Measurements from ENCODE around the gene FOXN3.

FOXN3 gene

DNA sequence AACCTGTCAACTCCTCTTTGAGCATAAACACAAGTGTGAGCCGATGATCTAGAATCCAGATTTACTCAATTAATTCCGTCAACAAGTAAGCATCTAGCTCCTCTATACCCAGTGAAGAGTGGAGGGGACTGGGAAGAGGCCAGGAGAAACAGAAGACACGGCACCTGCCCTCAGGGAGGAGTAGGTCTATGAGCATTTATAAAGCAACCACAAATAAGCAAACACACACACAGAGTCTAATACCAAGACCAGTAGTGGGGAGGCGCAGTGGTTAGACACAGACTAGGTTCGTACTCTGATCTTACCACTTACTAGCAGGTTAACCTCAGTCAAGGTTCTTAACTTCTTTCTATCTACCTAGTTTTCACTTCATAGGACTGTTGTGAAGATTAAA is 5.9 kb upstream of the FOXN3 start:
- no peak overlapping the region for H3K27ac ChIP-seq

DNA sequence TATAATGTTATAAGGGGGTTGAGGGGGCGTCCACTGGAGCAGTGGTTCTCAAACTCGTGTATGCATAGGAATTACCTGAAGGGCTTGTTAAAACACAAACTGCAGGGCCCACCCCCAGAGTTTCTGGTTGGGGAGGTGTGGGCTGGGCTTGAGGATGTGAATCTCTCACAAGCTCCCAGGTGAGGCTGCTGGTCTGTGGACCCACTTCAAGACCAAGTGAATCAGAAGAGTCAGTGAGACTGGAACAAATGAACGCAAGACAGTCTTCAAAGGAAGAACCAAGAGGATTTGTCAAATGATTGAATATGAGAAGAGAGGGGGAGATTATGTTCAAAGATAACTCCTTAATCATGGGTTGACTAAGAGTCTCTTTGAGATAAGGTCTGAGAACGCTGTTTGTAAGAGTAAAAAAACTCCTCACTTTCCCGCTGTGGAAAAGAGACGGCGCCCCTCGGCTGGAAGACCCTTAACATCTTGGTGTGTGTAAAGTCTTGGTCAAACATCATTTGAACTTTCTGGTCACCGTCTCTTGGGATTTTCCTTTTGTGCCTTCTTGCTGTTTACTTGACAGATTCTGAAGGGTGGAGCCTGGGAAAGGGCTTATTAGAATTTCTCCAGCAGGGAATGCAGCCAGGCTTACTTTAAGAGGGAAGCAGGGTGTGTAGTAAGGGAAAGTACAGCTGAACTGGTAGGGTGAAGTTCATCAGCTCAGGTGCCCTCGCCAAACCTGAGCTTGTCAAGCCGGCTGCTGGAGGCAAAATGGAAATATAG is 5.3 kb upstream of the FOXN3 start:
- no peak overlapping the region for H3K27ac ChIP-seq
- TF ChIP-seq, protein P1, sequence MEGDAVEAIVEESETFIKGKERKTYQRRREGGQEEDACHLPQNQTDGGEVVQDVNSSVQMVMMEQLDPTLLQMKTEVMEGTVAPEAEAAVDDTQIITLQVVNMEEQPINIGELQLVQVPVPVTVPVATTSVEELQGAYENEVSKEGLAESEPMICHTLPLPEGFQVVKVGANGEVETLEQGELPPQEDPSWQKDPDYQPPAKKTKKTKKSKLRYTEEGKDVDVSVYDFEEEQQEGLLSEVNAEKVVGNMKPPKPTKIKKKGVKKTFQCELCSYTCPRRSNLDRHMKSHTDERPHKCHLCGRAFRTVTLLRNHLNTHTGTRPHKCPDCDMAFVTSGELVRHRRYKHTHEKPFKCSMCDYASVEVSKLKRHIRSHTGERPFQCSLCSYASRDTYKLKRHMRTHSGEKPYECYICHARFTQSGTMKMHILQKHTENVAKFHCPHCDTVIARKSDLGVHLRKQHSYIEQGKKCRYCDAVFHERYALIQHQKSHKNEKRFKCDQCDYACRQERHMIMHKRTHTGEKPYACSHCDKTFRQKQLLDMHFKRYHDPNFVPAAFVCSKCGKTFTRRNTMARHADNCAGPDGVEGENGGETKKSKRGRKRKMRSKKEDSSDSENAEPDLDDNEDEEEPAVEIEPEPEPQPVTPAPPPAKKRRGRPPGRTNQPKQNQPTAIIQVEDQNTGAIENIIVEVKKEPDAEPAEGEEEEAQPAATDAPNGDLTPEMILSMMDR (IDR thresholded peaks at IDR 0.05) = no peak
- TF ChIP-seq ZFX (IDR thresholded peaks at IDR 0.05; ENCODE audit: borderline replicate concordance) = no peak

More for the DNA sequence above, 5.9 kb upstream of the FOXN3 start:
- TF ChIP-seq, protein P1 (IDR thresholded peaks at IDR 0.05) = no peak
- no peak for TF ChIP-seq ZFX (IDR thresholded peaks at IDR 0.05; ENCODE audit: borderline replicate concordance)

DNA sequence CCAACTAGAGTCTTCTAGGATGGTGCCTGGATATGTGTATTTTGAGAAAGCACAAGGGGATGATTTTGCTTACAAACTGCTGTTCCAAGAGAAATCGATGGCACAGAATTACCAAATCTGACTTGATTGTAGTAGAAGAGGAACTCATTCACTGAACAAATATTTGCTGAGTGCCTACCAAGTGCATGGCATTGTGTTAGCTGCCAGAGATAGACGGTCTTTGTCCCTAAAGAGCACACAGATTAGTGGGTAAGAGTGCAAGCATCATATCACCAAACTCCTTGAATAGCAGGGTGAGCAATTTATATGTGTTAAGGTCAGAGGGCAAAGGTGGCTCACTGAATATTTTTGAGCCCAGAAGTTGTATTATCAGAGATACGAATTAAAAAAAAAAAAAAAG is 3.5 kb upstream of the FOXN3 start:
- H3K27ac ChIP-seq = no peak overlapping the region
- TF ChIP-seq ZFX (IDR thresholded peaks at IDR 0.05; ENCODE audit: borderline replicate concordance) = no peak
- TF ChIP-seq, protein P1 (IDR thresholded peaks at IDR 0.05) = no peak

DNA sequence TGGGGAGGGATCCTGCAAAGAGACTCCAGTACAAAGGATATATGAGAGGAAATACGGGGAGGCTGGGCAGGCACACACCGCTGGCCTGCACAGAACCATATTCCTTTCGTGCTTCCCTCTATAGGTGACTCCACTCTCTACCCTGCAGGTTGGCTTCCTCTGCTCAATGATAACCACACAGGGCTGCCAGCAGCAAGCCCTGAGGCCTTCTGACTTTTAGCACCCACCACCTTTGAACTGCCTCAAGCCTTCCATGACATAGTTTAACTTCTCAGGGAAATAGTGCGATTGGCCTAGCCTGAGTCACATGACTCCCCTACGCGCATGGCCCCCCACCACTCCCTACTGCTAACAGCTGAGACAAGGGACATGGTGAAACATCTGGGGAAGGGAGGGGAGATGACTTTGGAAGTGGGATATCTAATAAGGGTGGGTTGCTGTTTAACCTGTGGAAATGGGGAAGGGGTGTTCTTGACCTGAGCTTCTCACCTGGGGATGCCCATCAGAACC is 3.0 kb upstream of the FOXN3 start:
- TF ChIP-seq ZFX (IDR thresholded peaks at IDR 0.05; ENCODE audit: borderline replicate concordance) = no peak
- TF ChIP-seq, protein P1 (IDR thresholded peaks at IDR 0.05) = no peak
- H3K27ac ChIP-seq = no peak overlapping the region

DNA sequence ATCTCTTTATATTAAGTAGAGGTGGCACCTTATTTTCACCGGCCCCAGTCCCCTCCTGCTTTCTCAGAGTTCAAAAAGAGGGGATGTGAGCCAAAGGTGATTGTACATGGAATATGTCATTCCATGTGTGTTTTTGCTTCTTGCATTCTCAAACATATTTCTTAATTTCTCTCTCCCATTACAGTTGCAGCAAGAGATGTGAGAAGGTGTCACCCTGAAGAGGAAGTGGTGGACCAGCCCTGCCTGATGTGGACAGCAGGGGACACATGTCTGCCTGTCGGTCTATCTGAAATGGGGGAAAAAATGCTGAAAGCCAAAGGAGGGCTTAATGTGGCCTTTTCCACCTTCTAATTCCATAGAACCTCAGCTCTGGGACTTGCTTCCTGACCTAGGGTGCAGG is 1.9 kb upstream of the FOXN3 start:
- TF ChIP-seq, protein P1 (IDR thresholded peaks at IDR 0.05) = no peak
- TF ChIP-seq ZFX (IDR thresholded peaks at IDR 0.05; ENCODE audit: borderline replicate concordance) = no peak

DNA sequence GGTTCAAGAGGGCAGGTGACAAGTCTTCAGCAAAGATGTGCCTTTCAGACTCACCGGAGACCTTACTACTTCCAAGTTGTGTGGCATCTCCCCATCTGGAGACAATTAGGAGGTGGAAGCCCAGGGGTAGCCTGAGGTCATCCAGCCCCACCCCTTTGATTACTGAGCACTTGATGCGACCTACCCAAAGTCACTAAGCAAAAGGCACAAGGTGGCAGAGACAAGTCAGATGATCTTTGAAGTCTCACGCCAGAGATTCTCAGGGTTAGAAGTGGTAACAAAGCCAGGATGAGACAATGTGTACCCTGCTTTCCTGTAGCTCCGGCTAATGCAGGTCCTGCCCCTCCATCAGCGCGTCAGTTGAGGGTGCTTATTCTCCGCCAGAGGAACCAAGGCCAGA is 1.4 kb upstream of the FOXN3 start:
- TF ChIP-seq ZFX (IDR thresholded peaks at IDR 0.05; ENCODE audit: borderline replicate concordance) = no peak
- TF ChIP-seq, protein P1 (IDR thresholded peaks at IDR 0.05) = no peak
- H3K27ac ChIP-seq = no peak overlapping the region

More for the DNA sequence above, 1.9 kb upstream of the FOXN3 start:
- no peak overlapping the region for H3K27ac ChIP-seq

DNA sequence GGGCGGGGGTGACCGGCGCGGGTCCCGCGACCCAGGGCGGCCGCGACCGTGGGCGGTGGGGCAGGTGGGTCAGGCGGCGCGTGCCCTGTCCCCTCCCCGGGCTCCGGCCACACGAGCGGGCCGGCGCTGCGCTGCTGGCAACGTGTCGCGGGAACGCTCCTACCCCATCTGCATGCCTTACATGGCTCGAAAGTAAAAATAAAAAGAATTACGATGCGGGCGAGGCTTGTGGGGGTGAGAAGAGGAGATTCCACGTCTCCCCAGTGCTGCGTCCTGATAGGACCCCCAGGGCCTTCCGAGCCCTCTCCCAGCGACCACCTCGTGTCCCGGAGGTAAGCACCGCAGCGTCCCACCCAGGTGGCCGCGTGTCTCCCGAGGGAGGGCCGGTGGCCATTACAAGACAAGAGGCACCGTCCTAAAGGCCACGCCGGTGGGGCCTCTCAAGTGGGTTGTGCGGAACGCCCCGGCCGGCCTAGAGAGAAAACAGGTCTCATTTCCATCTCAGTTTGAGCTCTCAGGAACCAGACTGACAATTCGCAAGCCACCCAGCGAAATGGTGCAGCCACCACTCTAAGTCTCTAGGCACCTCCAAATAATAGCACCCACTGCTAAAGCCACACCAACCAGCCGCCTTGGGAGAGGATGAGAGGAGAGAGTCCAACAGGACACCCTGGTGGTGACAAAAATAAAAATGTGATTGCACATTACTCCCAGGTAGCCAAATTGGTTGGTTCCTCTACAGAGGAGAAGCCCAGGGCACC is 612 bp upstream of the FOXN3 start:
- TF ChIP-seq ZFX (IDR thresholded peaks at IDR 0.05; ENCODE audit: borderline replicate concordance) = no peak
- TF ChIP-seq, protein P1 (IDR thresholded peaks at IDR 0.05) = peak; percentile 23; the same call in 1 of the 2 replicates
- peak overlapping the region; percentile 44 for H3K27ac ChIP-seq

All from 22Rv1 (cell line).